GM23248 (cell line): ENCODE results near the gene ANKRA2.

Experiments used
- EZH2 ChIP-seq: fragments of 200-600 bp; sonication (generic); IDR thresholded peaks from 2 replicates; pipeline ENCODE4 v1.6.1; 2018; ENCODE audit warnings: antibody characterized with exemption, mild to moderate bottlenecking; ENCODE audit not compliant: insufficient read depth, poor library complexity, severe bottlenecking
- EZH2phosphoT487 ChIP-seq: fragments of 200-600 bp; sonication (generic); IDR thresholded peaks from 2 replicates; pipeline ENCODE4 v1.6.1; 2018; ENCODE audit warnings: antibody characterized with exemption, moderate library complexity, mild to moderate bottlenecking, low read depth; ENCODE audit not compliant: insufficient read depth

GRCh38 chr5:73532195-73532594, 33.2 kb downstream of the ANKRA2 start:
- TF ChIP-seq EZH2, result no peak
- TF ChIP-seq EZH2phosphoT487, result no peak
